Forelimb muscle (tissue), 1 donor: ENCODE measurements around the gene PIH1D2. TPM values are rescaled to one million over a fixed set of nuclear protein-coding genes. Genes with fewer than 3 reads are reported as not detected.
"Not testable (repeated sequence)": the region's sequence is repeated elsewhere in the genome, so short reads cannot be mapped to it uniquely, and the experiment has no call there.

Experiments
- DNase-seq: peaks from one replicate; pipeline ENCODE4 v3.0.0-alpha.2; 2013; ENCODE audit warnings: low read depth
- polyA plus RNA-seq: library from polyadenylated mRNA; unstranded; fragments of 120-200 nt; gene quantifications from one replicate; pipeline ENCODE4 v1.2.1, GENCODE V29; 2013; ENCODE audit not compliant: insufficient read length

Gene PIH1D2
- polyA plus RNA-seq, 1 donor: 1.1 TPM

DNA sequence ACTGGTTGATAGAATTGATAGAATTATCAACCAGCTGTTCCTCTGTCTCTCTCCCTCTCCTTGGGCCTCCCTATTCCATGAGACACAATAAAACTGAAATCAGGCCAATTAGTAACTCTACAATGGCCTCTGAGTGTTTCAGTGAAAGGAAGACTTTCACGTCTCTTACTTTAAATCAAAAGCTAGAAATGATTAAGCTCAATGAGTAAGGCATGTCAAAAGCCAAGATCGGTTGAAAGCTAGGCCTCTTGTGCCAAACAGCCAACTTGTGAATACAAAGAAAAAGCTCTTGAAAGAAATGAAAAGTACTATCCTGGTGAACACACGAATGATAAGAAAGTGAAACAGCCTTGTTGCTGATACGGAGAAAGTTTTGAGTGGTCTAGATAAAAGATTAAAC is 16.6 kb downstream of the PIH1D2 start:
- DNase-seq: no peak

DNA sequence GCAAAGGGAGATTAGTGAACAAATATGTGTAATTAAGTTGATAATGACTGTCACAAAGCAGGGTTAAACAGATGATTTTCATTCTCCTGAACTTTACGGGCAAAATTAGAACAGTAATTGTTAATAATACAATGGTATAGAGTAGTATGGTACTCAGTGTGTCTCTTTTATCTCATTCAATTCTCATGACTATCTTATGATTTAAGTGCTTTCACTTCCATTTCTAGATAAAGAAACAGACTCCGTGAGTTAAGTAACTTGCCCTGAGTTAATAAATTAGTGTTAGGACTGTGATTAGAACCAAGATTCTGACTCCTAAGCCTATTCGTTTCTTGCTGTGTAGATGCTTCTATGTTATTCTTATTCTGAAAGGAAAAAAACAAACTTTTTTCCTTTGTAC is 22.0 kb downstream of the PIH1D2 start:
- DNase-seq: no peak

DNA sequence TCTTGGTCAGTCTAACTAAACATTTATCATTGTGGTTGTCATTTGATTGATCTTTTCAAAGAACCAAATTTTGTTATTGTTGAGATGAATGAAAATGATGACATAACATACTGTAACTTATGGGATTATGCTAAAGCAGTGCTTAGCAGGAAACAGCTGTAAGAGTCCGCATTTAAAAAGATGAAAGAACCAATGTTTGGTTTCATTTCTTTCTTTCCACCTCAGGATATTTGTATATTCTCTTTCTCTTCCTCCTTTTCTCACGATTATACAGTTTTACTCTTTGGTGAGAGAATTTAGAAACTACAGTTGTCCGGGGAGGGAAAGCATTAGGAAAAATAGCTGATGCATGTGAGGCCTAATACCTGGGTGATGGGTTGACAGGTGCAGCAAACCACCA is 23.1 kb downstream of the PIH1D2 start:
- no peak for DNase-seq

DNA sequence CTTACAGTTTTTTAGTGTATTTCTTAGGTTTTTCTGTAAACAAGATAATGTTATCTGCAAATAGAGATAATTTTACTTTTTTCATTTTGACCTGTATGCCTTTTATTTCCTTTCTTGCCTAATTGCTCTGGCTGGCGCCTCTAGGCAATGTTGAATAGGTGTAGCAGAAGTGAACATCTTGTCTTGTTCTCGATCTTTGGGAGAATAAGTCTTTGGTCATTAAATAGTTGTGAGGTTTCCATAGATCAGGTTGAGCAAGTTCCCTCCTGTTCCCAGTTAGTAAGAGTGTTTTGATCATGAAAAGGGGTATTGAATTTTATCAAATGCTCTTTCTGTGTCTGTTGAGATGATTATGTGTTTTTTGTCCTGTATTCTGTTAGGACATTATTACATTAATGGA is 24.0 kb downstream of the PIH1D2 start:
- DNase-seq: no peak

DNA sequence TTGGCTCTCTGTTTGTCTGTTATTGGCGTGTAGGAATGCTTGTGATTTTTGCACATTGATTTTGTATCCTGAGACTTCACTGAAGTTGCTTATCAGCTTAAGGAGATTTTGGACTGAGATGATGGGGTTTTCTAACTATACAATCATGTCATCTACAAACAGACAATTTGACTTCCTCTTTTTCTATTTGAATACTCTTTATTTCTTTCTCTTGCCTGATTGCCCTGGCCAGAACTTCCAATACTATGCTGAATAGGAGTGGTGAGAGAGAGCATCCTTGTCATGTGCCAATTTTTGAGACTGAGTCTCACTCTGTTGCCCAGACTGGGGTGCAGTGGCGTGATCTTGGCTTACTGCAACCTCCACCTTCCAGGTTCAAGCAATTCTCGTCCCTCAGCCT is 25.6 kb downstream of the PIH1D2 start:
- DNase-seq: not testable (repeated sequence)

DNA sequence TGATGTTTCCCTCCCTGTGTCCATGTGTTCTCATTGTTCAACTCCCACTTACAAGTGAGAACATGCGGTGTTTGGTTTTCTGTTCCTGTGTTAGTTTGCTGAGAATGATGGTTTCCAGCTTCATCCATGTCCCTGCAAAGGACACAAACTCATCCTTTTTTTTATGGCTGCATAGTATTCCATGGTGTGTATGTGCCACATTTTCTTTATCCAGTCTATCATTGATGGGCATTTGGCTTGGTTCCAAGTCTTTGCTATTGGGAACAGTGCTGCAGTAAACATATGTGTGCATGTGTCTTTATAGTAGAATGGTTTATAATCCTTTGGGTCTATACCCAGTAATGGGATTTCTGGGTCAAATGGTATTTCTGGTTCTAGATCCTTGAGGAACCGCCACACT is 27.2 kb downstream of the PIH1D2 start:
- not testable (repeated sequence) for DNase-seq

DNA sequence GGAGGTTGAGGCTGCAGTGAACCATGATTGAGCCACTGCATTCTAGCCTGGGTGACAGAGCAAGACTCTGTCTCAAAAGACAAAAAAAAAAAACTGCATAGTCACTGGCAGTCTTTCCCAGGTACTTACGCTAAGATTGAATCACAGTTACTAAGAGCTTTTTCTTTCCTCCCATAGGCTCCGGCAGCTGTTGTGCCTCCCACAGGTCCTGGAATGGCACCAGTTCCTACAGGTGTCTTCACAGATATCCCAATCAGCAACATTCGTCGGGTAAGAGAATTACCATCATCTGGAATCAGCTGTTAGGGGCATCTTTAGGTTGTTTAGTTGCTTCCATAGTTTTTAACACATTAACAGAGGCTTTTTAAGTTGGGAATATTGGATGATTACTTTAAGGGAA is 28.9 kb downstream of the PIH1D2 start:
- no peak for DNase-seq

DNA sequence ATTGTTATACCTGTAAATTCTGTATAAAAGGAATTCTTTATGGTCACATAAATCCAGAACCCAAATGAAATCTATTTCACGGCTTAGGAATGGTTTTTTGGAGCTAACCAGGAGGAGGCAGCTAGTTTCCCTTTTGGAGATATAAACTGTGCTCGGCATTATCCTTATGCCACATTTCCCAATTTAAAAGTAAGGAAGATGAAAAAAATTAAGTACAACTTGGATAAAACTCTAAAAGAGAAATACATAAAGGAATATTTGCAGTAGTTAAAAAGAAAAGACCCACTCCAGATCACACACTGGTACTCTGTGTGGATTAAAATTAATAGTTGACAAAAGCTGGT is 30.9 kb downstream of the PIH1D2 start:
- DNase-seq: no peak

DNA sequence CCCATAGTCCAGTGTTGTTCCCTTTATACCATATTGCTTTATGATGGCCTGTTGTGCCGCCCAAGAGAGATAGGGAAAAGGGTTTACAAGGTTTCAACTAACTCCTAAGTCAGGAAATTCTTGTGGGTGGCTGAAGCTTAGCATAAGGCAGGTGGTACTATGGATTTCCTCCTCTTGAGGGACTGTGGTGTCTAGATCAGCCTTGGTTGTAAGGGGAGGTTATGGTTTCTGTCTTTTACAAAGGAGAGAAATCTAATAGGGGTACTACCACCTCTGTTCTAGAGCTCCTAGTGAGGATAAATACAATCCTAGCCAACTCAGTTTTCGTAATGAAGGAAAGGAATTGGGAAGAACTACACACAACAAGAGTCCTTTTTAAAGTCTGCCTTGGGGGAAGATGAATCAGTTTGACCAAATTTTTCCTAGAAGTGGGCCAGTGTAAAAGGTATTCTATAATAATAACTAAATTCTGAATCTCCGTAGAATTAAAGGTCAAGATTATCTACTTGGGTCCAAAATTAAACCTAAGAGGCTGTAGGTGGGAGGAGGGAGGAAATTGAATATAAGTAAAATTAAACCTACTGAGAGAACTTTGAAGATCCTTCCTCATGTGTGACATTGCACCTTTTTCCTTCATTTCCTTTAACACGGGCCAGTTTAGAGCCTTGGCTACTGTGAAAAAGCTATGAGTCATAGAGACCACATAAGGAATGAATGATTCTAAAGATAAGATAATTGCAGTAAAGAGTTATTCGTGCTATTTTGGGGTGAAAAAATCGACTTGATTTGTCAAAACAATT is 31.5 kb downstream of the PIH1D2 start:
- DNase-seq: no peak

DNA sequence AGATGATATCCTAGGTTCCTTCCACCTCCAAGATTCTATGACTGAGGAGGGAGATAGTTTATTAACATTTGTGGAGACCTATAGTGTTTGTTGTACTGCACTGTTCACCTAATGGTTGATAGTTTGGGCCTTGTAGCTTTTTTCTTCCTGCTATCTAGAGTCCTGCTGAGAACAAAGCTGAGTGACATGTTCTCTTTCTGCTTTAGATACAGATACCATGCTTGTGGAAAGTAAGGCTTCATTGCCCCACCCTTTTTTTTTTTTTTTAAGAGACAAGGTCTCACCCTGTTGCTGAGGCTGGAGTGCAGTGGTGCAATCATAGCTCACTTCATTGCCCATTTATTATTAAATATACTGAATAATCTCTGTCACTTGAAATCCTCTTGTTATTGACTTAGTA is 36.3 kb downstream of the PIH1D2 start:
- DNase-seq: no peak

DNA sequence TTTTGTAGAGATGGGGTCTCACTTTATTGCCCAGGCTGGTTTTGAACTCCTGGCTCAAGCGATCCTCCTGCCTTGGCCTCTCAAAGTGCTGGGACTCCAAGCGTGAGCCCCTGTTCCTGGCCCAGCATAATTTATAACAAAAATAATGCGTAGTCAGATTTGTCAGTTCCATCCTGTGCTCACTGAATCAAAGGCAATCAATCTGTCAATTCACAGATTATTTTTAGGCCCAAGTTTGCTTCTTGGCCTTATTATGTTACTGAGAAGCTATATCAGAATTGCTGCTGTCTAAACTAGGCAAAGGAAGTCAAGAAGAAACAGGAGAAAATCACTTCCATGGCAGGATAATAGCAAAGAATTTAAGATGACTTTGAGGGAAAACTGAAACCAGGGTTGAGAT is 39.9 kb downstream of the PIH1D2 start:
- DNase-seq: no peak

DNA sequence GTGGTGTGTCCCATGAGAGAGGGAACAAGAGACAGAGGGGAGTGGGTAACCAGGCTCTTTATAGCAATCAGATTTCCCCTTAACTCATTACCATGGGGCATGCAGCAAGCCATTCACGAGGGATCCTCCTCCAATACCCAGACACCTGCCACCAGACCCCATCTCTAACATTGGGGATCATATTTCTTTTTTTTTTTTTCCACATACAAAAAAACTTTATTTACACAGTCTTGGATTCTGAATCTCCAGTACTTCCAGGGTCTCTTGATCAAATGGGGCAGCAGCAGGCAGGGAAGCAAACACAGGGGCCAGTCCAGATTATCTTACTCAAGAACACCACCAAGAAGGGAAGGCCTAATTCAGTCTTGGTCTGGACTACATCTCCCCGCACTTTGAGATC is 44.4 kb downstream of the PIH1D2 start:
- DNase-seq: no peak

DNA sequence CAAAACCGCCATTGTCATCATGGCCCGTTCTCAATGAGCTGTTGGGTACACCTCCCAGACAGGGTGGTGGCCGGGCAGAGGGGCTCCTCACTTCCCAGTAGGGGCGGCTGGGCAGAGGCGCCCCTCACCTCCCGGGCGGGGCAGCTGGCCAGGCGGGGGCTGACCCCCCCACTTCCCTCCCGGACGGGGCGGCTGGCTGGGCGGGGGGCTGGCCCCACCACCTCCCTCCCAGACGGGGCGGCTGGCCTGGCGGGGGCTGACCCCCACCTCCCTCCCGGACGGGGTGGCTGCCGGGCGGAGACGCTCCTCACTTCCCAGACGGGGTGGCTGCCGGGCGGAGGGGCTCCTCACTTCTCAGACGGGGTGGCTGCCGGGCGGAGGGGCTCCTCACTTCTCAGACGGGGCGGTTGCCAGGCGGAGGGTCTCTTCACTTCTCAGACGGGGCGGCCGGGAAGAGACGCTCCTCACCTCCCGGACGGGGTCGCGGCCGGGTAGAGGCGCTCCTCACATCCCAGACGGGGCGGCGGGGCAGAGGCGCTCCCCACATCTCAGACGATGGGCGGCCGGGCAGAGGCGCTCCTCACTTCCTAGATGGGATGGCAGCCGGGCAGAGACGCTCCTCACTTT is 46.9 kb downstream of the PIH1D2 start:
- not testable (repeated sequence) for DNase-seq

DNA sequence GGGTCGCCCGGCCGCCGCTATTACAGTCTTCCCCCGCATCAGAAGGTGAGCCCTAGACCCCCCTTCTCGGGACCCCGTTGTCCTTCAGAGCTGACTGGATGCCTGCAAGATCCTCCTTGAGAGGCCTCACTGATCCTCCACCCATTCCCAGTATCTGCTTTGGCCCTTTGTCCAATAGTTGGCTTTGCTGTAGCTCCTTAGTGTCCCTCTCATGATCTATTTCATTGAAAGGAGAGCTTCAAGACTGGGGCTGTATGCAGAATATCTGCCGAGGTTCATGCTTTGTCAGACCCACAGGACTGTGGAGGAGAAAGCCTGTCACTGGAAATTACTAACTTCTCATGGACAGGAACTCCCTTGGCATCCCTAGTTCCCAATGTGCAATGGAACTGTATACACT is 48.1 kb downstream of the PIH1D2 start:
- no peak for DNase-seq

DNA sequence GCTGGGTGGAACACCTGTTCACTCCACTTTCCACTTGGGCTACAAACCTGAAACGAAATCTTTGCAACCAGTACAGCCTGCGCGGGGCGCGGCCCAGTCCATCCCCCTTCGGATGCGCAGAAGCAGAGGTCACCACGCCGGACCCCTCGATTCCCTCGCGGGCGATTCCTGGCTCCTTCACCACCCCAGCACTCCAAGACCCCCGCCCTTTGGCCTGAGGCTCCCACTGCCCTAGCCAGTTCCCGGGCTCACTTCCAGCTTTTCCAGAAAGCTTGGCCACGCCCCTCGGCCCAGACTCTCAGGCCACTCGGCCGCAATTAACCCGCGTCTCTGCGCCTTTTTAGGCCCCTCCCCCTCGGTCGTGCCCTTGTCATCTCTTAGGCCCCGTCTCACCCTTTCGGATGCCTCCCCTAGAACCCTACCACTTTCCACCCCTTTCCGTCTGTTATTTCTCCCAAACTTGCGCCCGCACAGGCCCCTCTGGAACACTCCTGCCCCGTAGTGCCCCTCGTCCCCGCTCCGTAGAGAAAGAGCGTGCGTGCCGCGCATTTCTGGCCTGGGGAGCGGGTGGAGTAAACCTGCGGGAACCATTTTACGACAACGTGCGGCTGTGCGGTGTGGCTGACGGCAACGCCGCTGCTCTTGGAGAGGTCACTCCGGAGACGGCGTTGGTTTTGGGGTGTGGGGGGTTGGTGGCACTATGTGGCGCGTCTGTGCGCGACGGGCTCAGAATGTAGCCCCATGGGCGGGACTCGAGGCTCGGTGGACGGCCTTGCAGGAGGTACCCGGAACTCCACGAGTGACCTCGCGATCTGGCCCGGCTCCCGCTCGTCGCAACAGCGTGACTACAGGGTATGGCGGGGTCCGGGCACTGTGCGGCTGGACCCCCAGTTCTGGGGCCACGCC is 48.8 kb downstream of the PIH1D2 start, which contains the start of gene DLAT:
TSS of gene DLAT (plus strand) at position 636 of the 906 bp plus-strand sequence. CDS start at position 701, 65 bp downstream.
- peak; percentile 41 for DNase-seq

DNA sequence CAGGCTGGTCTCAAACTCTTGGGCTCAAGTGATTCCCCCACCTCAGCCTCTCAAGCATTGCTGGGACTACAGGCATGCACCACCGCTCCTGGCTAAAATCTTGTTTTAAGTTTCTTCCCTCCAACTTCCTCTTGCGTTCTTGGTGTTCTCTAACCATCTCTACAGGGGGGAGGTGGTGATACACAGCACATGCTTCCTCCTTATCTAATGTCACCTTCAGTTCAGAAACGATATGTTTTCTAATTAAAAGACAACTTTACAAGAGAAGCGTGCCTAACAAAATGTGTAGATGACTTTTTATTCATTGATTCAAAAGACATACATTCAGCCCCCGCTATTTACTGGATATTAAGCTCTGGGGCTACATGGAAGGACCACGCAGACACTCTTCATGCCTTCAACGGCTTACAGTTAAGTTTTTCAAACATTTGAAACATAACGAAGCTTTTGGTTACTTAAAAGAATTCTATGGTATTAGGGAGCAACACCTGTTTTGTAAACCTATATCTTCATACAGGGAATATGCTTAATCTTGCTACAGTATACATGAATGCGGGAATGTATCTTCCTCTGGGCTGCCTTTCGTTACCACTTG is 49.5 kb downstream of the PIH1D2 start:
- no peak for DNase-seq

DNA sequence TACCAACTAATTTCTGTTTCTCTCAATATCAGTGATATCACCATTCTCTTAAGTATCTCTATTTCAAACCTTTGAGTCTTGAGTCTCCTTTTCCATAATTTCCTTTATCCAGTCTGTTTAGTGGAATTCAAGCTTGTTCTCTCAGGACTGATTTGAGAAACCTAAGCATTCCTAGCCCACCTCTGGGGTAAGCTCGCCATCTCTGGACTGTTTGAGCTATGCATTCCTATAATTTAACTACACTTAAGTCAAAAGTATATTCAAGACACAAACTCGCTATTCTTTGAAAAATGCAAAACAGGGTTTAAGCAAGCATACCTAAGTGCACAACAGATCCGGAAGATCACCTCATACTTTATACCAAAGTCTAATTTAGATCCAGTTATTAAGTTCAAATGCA is 50.7 kb downstream of the PIH1D2 start:
- no peak for DNase-seq

DNA sequence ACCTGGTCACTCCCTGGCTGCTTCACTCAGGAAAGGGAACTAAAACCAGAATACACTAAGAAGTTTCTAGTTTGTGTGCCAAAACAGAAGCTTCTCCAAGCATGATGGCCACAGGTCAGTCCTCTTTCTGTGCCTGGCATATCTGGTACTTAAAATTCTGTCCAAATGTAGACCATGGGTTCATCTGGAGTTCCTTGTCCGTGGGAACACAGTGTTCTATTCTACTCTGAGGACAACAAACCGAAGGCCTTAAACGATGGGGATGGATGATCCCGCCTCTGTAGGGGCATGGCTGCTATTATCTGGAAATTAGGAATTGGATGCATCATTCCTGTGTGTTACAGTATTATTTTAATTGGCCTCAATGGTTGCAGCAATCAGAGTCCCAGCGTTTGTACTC is 54.8 kb downstream of the PIH1D2 start:
- no peak for DNase-seq
